Measurements from ENCODE around the gene MAMSTR.
"Not testable (repeated sequence)": the region's sequence is repeated elsewhere in the genome, so short reads cannot be mapped to it uniquely, and the experiment has no call there.

The MAMSTR gene

GRCh38 chr19:48720613-48721296 is 1.2 kb upstream of the MAMSTR start:
- DNase-seq (ENCODE audit: low read depth in 2 of 2) = peak; percentile 82 to 84

- DNase-seq (ENCODE audit: low read depth in 2 of 2) = no peak
These were observed 707 bp upstream of the MAMSTR start for GRCh38 chr19:48720251-48720612.

- DNase-seq (ENCODE audit: low read depth in 2 of 2) = no peak
These were observed 754 bp downstream of the MAMSTR start for GRCh38 chr19:48718711-48719231.

DNA sequence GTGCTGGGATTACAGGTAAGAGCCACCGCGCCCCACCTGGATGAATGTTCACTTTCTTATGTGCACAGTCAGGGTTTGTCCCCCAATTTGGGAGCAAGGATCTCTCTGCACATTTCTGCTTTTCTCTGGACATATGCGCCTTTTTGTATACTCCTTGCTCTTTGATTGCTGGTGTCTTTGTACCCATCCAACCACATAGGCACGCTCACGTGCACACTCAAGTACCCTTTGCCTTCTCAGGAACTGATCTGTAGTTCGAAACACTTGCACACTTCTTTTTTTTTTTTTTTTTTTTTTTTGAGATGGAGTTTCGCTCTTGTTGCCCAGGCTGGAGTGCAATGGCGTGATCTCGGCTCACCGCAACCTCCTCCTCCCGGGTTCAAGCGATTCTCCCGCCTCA is 1.4 kb downstream of the MAMSTR start:
- not testable (repeated sequence) for DNase-seq (ENCODE audit: low read depth in 2 of 2)

DNA sequence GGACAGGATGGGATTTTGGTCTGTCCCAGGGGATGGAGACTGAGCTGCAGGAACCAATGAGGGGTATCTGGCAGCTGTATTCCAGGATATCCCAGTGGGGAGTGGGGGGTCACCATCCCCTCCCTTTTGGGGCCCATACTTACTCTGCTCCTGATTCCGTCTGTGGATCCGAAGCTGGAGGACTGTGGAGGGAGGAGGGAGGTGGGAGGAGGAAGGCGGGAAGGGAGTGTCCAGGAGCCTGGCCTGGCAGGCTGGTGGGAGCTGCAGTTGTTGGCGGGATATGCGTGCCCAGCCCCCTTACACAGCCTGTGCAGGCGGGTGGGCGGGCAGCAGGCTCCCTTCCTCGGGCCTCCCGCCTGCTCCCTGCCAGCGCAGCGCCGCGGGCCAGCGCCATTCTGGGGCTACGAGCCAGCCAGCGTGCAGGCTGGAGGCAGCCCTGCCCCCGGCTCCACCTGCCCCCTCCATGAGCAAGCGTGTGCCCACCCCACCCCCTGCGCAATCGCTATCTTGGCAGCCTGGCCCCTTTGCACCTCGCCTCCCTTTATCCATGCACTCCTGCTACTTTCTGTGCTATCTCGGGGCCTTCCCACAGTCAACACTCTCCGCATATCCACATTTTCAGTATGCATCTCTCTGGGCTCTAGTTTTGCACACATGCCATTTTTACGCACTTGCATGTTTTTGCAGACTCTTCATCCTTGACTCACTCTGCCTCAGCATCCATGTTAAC is 2.8 kb downstream of the MAMSTR start:
- no peak for DNase-seq (ENCODE audit: low read depth in 2 of 2)

GRCh38 chr19:48715681-48716171 is 3.8 kb downstream of the MAMSTR start:
- no peak for DNase-seq (ENCODE audit: low read depth in 2 of 2)

DNA sequence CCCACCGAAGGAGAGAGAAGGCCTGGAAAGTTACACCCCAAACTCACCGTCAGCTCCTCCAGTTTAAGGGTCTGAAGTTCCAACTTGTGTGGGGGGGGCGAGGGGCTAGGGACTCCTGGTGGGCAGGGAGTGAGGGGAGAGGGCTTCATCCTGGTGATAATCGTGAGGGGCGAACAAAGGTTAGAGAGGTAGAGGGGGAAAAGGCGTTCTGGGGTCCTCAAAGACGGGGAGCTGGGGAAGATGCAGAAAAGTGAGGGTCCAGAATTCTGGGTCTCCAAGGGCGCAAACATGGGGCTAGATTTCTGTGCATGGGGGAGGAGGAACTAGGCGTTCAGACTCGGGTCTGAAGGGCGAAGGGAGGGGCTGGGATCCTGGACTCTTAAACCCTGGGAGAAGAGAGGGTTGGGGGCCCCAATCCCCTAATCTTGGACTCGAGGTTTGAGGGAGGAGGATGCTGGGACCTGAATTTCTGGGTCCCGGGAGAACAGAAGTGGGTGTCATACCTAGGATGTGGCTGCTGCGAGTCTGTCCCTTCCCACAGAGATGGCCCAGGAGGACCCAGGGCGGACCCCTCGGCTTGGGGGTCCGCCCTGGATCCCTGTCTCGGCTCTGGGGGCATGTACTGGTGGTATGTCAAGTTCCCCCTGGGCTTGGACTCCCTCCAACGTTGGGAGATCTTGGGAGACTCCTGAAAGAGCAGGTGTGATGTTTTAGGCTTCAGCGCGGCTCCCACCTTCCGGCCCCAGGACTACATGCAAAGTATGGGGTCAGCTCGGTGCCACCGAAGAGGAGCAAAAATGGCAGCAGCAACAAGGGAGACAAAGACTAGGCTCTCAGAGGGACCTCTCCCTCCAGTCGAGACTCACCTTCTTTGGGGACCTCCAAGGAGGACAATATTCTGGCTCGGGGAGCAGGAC is 4.5 kb downstream of the MAMSTR start:
- DNase-seq (ENCODE audit: low read depth in 2 of 2) = no peak

DNA sequence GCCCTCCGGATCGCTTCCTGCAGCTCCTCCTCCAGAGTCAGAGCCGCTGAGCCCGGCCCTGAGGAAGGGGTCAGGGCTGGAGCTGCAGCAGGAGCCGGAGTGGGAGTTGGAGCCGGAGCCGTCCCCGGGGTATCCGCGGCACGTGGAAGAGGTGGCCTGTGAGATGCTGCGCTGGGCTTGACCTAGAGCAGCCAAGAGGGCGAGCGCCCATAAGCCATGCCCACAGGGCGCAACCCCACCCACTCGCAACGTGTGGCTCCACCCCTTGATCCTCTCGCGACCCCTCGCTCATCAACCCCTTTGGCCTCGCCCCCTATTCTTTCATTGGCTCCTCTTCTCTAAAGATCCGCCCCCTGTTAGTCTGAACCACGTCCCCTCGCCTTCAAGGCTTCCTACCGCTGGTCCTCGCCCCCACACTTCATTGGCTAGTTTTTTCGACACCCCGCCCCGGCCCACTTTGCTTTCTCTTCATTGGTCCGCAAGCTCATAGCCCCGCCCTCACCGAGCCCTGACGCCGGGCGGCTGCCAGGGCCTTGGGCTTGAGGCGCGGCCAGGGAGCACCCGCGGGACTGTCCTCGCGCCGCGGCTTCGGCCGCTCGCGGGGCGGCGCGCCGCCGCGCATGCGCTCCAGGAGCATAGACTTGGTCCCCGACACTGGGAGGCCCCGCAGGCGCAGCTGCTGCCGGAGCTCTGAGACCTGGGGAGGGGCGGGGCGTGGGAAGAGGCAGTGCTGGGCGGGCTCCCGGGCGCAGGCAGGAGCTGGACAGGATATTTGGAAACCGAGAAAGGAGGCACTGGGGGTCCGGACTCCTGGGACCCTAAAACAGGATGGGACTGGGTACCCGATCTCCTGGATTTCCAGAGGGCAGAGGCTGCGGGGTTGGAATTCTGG is 5.4 kb downstream of the MAMSTR start:
- DNase-seq (ENCODE audit: low read depth in 2 of 2) = peak; percentile 95

GRCh38 chr19:48713041-48713863 is 6.3 kb downstream of the MAMSTR start:
- no peak for DNase-seq (ENCODE audit: low read depth in 2 of 2)

DNA sequence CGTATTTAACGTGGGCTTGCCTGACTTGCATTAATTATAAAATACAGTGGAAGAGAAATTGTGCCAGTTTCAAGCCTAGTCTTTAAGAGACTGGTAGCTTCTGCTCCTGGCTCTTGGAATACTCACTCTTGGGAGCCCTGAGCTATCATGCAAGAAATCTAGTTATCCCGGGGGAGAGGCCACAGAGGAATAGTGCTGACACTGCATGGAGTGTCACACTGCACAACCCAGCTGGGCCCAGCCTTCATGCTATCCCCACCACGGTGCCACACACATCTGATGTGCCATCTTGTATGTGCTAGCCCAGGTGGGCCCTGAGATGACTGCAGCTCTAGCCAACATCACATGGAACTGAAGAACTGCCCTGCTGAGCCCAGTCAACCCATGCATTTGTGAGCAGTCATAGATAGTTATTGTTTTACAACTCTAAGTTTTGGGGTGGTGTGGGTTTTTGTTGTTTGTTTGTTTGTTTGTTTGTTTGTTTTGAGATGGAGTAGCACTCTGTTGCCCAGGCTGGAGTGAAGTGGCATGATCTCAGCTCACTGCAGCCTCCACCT is 8.3 kb downstream of the MAMSTR start:
- DNase-seq (ENCODE audit: low read depth in 2 of 2) = no peak

- DNase-seq (ENCODE audit: low read depth in 2 of 2) = no peak
These were observed 11.1 kb downstream of the MAMSTR start for GRCh38 chr19:48708471-48708870.

- DNase-seq (ENCODE audit: low read depth in 2 of 2) = no peak
These were observed 14.1 kb downstream of the MAMSTR start for GRCh38 chr19:48705431-48705830.

DNA sequence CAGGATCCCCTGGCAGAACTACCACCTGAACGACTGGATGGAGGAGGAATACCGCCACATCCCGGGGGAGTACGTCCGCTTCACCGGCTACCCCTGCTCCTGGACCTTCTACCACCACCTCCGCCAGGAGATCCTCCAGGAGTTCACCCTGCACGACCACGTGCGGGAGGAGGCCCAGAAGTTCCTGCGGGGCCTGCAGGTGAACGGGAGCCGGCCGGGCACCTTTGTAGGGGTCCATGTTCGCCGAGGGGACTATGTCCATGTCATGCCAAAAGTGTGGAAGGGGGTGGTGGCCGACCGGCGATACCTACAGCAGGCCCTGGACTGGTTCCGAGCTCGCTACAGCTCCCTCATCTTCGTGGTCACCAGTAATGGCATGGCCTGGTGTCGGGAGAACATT is 16.2 kb downstream of the MAMSTR start:
- DNase-seq (ENCODE audit: low read depth in 2 of 2) = no peak

GRCh38 chr19:48702701-48703100 is 16.8 kb downstream of the MAMSTR start:
- no peak for DNase-seq (ENCODE audit: low read depth in 2 of 2)

DNA sequence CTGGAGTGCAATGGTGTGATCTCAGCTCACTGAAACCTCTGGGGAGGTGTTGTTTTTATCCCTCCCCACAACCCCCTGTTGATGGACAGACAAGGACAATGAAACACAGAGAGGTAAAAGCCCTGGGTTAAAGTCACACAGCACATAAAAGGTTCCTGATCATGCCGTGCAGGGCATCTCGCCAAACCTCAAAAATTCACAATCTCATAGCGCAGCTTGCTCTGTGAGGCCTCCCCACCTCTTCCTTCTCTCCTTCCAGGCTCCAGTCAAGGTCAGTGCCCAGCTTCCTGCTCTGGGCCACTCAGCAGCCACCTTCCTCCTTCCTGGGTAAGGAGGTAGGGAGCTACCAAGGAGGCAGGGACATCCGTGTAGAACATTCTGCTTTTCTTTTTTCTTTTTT is 21.5 kb downstream of the MAMSTR start:
- no peak for DNase-seq (ENCODE audit: low read depth in 2 of 2)

DNA sequence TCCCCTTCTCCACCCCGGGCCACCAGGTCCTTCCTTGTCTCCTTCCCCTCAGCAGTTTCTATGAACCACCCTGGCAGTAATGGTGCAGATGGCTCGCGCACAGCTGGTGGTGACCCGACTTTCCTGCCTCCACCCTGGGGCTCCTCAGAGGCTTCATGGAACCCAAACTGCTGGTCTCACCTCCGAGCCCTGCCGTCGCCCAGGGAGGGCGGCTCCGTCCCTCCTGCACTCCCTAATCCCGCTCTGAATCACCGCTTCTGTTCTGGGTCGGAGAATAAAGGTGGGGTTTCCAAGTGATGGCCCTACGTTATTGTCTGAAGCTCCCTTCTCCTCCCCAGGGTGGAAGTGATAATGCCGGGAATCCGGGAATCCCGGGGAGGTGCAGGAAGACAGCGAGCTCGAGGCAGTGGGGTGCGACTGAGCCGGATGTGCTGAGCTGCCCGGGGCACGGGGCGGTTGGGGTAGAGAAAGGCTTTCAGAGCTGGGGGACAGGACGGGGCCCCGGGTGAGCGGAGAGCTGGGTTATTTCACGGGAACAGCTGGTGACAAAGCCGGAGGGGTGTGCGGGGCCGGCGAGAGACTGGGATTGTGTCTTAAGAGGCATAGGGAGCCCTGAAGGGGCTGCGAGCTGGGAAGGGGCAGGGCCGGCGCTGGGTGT is 23.0 kb downstream of the MAMSTR start:
- DNase-seq (ENCODE audit: low read depth in 2 of 2) = no peak

- no peak for DNase-seq (ENCODE audit: low read depth in 2 of 2)
These were observed 23.7 kb downstream of the MAMSTR start, which contains the start of gene FUT2 for GRCh38 chr19:48695743-48696352. Gene FUT2, plus strand, starts transcription at chr19:48695971. Its CDS starts 6,986 bp downstream, at chr19:48702957.

DNA sequence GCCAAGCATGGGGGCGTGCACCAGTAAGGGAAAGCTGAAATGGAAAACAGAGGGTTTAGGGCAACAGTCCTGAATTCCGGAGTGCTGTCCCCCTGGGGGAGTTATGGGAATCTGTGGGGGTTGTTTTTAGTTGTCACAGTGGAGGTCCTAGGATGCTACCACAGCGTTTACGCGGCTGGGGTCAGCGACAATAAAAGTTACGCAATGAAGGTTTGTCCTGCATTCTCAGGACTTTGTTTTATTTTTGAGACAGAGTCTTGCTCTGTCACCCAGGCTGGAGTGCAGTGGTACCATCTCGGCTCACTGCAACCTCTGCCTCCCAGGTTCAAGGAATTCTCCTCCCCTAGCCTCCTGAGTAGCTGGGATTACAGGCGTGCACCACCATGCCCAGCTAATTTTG is 25.9 kb downstream of the MAMSTR start:
- DNase-seq (ENCODE audit: low read depth in 2 of 2) = not testable (repeated sequence)

GRCh38 chr19:48689449-48689848 is 30.1 kb downstream of the MAMSTR start:
- DNase-seq (ENCODE audit: low read depth in 2 of 2) = no peak

Measured in stimulated activated CD8-positive, alpha-beta memory T cell treated with anti-CD3 and anti-CD28 coated beads, Interleukin-7, amount 100 ng/mL, for 4 hours (primary cell).